ENCODE data around the gene NOD2.

GRCh38 chr16:50694206-50694605 is 800 bp downstream of the NOD2 start:
- TF ChIP-seq CTCF (IDR thresholded peaks at IDR 0.05), result no peak
- TF ChIP-seq SIN3A (IDR thresholded peaks at IDR 0.05; ENCODE audit: borderline replicate concordance, insufficient read depth, low read depth, low read length), result no peak
- no peak for TF ChIP-seq REST (IDR thresholded peaks at IDR 0.05; ENCODE audit: insufficient read depth in 1 of 2, low read depth in 2 of 2, low read length in 1 of 2)
- TF ChIP-seq POLR2AphosphoS5 (IDR thresholded peaks at IDR 0.05; ENCODE audit: low read depth, low read length), result no peak
- no peak for TF ChIP-seq TCF7L2 (IDR thresholded peaks at IDR 0.05; ENCODE audit: low read depth, low read length)

All from Panc1 (cell line).